DMS79 (cell line): ENCODE measurements around the gene EXTL2.
A peak's percentile ranks its signal among the peaks of the same experiment; 100 is the strongest.
"Not testable (repeated sequence)": the region's sequence is repeated elsewhere in the genome, so short reads cannot be mapped to it uniquely, and the experiment has no call there.

Experiments
- DNase-seq: peaks from one replicate; lab custom pipeline; 2025; lab: John Stamatoyannopoulos, UW

The EXTL2 gene

GRCh38 chr1:100894603-100895539 is at the start of gene EXTL2:
EXTL2 (minus strand) TSS chr1:100894842; CDS start chr1:100888757, 6,085 bp downstream.
- DNase-seq: peak; percentile 93

GRCh38 chr1:100943533-100943932 is 48.9 kb upstream of the EXTL2 start:
- no peak for DNase-seq

GRCh38 chr1:100942304-100943046 is 47.8 kb upstream of the EXTL2 start:
- no peak for DNase-seq

GRCh38 chr1:100941580-100942216 is 47.1 kb upstream of the EXTL2 start:
- DNase-seq: no peak

- DNase-seq: no peak
Measured at GRCh38 chr1:100941098-100941527, 46.5 kb upstream of the EXTL2 start.

GRCh38 chr1:100936194-100936967 is 41.7 kb upstream of the EXTL2 start:
- no peak for DNase-seq

- DNase-seq: not testable (repeated sequence)
Measured at GRCh38 chr1:100933555-100933954, 38.9 kb upstream of the EXTL2 start.

- no peak for DNase-seq
Measured at GRCh38 chr1:100931716-100932115, 37.1 kb upstream of the EXTL2 start.

GRCh38 chr1:100930494-100930893 is 35.9 kb upstream of the EXTL2 start:
- no peak for DNase-seq

GRCh38 chr1:100928128-100928527 is 33.5 kb upstream of the EXTL2 start:
- no peak for DNase-seq

- no peak for DNase-seq
Measured at GRCh38 chr1:100927276-100927675, 32.6 kb upstream of the EXTL2 start.

- no peak for DNase-seq
Measured at GRCh38 chr1:100926240-100926639, 31.6 kb upstream of the EXTL2 start.

GRCh38 chr1:100924991-100925390 is 30.3 kb upstream of the EXTL2 start:
- no peak for DNase-seq

GRCh38 chr1:100924212-100924611 is 29.6 kb upstream of the EXTL2 start:
- no peak for DNase-seq

- DNase-seq: no peak
Measured at GRCh38 chr1:100921110-100921706, 26.6 kb upstream of the EXTL2 start.

- no peak for DNase-seq
Measured at GRCh38 chr1:100912019-100912418, 17.4 kb upstream of the EXTL2 start.

- DNase-seq: no peak
Measured at GRCh38 chr1:100909018-100909417, 14.4 kb upstream of the EXTL2 start.

- DNase-seq: no peak
Measured at GRCh38 chr1:100907887-100908286, 13.2 kb upstream of the EXTL2 start.

GRCh38 chr1:100905181-100905580 is 10.5 kb upstream of the EXTL2 start:
- DNase-seq: no peak

- no peak for DNase-seq
Measured at GRCh38 chr1:100904528-100904927, 9.9 kb upstream of the EXTL2 start.

- DNase-seq: no peak
Measured at GRCh38 chr1:100903777-100904176, 9.1 kb upstream of the EXTL2 start.
